Measurements from ENCODE around the gene TMEM252. TPM values are rescaled to one million over a fixed set of nuclear protein-coding genes. Genes with fewer than 3 reads are reported as not detected.
A peak's percentile ranks its signal among the peaks of the same experiment; 100 is the strongest.

Gene TMEM252
- total RNA-seq, 1 donor from 2014 or later: not detected

DNA sequence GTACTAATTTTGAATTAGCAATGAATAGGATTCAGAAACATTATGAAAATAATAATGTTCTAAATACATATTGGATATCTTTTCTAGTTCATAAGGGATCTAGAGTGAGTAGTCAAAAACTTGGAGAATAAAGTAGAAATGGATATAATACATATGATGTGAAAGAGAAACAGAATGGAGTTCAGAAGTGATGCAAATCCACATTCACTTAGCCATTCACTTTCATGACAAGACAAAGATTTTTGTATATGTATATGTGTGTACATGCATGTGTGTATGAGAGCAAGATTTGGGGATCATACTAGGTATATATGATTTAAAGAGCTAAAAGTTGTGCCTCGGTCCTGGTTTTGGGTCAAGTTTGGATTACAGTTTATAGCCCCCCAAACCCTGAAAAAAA, 34.1 kb downstream of the TMEM252 start:
- TF ChIP-seq, protein P1, sequence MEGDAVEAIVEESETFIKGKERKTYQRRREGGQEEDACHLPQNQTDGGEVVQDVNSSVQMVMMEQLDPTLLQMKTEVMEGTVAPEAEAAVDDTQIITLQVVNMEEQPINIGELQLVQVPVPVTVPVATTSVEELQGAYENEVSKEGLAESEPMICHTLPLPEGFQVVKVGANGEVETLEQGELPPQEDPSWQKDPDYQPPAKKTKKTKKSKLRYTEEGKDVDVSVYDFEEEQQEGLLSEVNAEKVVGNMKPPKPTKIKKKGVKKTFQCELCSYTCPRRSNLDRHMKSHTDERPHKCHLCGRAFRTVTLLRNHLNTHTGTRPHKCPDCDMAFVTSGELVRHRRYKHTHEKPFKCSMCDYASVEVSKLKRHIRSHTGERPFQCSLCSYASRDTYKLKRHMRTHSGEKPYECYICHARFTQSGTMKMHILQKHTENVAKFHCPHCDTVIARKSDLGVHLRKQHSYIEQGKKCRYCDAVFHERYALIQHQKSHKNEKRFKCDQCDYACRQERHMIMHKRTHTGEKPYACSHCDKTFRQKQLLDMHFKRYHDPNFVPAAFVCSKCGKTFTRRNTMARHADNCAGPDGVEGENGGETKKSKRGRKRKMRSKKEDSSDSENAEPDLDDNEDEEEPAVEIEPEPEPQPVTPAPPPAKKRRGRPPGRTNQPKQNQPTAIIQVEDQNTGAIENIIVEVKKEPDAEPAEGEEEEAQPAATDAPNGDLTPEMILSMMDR (IDR thresholded peaks at IDR 0.05): no peak
- Histone ChIP-seq H3K27me3 (no peaks in the 10 kb centered on the region), H3K4me1 (peaks cover 23% of the 10 kb centered on the region), H3K36me3 (no peaks in the 10 kb centered on the region), H3K9me3 (no peaks in the 10 kb centered on the region), H3K27ac (peak overlapping the region; percentile 4), H3K4me3 (no peak overlapping the region)
- ATAC-seq (no peak), DNase-seq (no peak)
- intact Hi-C loops (cut with DNase I): no loop called here

DNA sequence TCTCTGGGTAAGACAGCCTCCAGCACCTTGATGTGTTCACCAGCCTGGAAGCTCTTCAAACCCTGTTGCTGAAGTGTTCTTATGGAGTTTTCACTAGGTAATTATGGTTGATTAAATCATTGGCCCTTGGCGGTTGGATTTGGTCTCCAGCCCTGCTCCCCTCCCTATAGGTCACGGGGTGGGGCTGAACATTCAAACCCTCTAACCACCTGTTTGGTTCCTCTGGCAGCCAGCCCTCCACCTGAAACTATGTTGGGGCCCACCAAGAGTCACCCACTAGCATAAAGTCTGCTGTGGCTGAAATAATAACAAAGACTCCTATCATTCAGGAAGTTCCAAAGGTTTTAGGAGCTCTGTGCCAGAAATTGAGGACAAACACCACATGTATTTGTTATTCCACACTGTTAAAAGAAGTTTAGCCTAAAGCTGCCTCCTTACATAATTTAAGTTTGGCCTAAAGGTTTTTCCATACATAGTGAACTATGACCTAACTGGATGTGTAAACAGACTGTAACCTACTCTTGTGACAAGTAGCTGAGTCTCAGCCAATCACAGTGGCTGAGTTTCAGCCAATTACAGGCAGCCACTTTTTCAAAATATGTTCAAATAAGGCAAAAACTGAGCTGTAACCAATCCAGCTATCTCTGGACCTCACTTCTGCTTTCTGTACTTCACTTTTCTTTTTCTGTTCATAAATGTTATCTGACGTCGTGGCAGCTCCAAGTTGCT, 34.8 kb downstream of the TMEM252 start:
- ATAC-seq (peak; percentile 71), DNase-seq (no peak)
- Histone ChIP-seq H3K36me3 (no peaks in the 10 kb centered on the region), H3K4me1 (peaks cover 23% of the 10 kb centered on the region), H3K9me3 (no peaks in the 10 kb centered on the region), H3K4me3 (no peak overlapping the region), H3K27me3 (no peaks in the 10 kb centered on the region), H3K27ac (peak overlapping the region; percentile 4)
- intact Hi-C loops (cut with DNase I): no loop called here
- TF ChIP-seq, protein P1 (IDR thresholded peaks at IDR 0.05): no peak

DNA sequence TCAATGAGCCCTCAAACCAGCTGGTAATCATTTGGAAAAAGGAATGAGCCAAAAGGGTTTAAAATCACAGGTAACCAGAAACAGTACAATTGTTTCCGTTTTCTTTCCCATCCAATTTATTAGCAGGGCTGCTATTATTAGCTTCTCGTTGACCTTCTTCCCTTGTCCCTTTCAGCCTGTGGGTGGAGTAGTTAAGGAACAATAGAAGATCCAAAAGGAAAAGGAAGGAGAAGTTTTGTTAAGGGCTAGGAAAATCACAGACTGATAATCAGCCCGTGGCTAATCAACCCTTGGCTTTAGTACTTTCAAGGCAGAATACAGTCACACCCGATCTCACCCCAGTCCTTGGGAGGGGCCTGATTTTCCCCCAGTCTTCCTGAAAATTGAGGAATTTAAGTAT, 38.4 kb downstream of the TMEM252 start:
- ATAC-seq (no peak), DNase-seq (no peak)
- no peak overlapping the region for H3K4me3 ChIP-seq
- intact Hi-C loops (cut with DNase I): no loop called here
- no peaks in the 10 kb centered on the region for H3K9me3 ChIP-seq
- no peak overlapping the region for H3K27ac ChIP-seq
- H3K27me3 ChIP-seq: no peaks in the 10 kb centered on the region
- no peaks in the 10 kb centered on the region for H3K36me3 ChIP-seq
- TF ChIP-seq, protein P1 (IDR thresholded peaks at IDR 0.05): no peak
- peaks cover 28% of the 10 kb centered on the region for H3K4me1 ChIP-seq

DNA sequence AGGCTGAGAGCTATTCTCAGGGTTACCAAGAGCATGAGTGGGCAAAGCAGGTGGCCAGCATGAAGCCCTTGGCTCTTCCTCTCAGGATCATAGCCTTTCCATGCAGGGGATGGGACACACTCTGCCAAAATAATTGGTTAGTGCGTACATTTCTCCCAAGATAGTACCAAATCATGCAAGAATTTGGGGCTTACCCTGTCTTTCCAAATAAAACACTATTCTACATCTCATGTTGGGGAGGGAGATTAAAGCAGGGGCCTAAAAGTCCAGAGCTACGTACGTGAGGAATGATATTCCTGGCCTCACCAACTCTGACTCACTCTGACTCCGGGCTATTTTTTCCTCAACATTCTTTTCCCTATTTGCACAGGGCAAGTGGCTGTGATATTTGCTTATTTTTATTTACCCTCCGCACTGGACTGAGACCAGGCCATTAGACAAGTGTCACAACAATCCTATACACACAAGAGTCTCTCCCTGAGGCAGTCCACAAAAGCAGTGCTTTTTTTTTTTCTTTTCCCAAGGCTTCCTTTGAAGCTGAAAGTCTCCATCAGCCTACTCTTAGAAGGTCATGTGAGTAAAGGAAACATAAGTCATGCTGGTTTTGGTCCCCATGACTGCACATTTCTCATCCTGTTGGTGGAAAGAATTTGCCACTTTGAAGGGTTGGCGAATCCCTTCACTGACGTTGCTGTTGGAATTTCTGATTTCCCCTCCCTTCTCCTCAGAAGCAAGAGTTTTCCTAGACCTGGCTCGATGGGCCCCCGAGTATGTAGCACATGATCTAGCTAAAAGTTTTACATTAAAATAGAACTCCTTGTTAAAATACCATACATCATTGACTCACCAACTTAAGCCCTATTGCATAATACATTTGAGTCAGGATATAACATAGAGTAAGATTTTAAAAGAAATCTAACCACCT, 40.0 kb downstream of the TMEM252 start:
- H3K27me3 ChIP-seq: no peaks in the 10 kb centered on the region
- H3K27ac ChIP-seq: no peak overlapping the region
- no peaks in the 10 kb centered on the region for H3K9me3 ChIP-seq
- intact Hi-C loops (cut with DNase I): no loop called here
- H3K4me1 ChIP-seq: peaks cover 13% of the 10 kb centered on the region
- ATAC-seq (peak; percentile 80), DNase-seq (no peak)
- TF ChIP-seq, protein P1 (IDR thresholded peaks at IDR 0.05): no peak
- H3K36me3 ChIP-seq: no peaks in the 10 kb centered on the region
- H3K4me3 ChIP-seq: no peak overlapping the region

DNA sequence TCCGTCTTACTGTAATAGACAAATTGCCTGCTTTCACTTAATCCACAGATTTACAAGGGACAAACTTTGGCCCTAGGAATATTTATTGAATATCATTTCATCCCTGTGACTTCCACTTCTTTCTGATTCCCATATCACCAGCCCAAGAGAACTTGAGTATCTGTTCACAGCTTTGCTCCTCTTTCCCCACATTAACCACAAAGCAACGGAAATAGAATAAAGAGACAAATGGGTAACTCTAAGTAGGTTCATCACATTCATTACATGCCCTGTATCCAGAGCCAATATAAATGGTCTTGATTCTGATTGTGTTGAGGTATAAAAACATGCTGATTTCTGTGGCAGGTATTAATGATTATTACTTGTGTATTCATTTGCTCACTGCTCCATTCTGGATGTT, 41.9 kb downstream of the TMEM252 start:
- TF ChIP-seq, protein P1 (IDR thresholded peaks at IDR 0.05): no peak
- Histone ChIP-seq H3K4me1 (peaks cover 7% of the 10 kb centered on the region), H3K27me3 (no peaks in the 10 kb centered on the region), H3K36me3 (no peaks in the 10 kb centered on the region), H3K9me3 (no peaks in the 10 kb centered on the region), H3K4me3 (no peak overlapping the region), H3K27ac (no peak overlapping the region)
- intact Hi-C loops (cut with DNase I): no loop called here
- ATAC-seq: no peak
- DNase-seq: no peak

All from upper lobe of right lung (tissue), 1 donor.